IMR-90 (cell line): Measurements from ENCODE around the gene CLDN24.

Experiments
- NFE2L2 ChIP-seq: fragments of 150-350 bp; IDR thresholded peaks from 2 replicates; pipeline ENCODE4 v1.6.1; 2016; ENCODE audit warnings: low read depth, mild to moderate bottlenecking, low read length
- TF ChIP-seq, protein P1 (sequence below): conservative IDR thresholded peaks from 2 replicates; pipeline ENCODE4 v1.5.1; 2012; ENCODE audit warnings: mild to moderate bottlenecking, low read depth, low read length, improper control_type of control experiment

DNA sequence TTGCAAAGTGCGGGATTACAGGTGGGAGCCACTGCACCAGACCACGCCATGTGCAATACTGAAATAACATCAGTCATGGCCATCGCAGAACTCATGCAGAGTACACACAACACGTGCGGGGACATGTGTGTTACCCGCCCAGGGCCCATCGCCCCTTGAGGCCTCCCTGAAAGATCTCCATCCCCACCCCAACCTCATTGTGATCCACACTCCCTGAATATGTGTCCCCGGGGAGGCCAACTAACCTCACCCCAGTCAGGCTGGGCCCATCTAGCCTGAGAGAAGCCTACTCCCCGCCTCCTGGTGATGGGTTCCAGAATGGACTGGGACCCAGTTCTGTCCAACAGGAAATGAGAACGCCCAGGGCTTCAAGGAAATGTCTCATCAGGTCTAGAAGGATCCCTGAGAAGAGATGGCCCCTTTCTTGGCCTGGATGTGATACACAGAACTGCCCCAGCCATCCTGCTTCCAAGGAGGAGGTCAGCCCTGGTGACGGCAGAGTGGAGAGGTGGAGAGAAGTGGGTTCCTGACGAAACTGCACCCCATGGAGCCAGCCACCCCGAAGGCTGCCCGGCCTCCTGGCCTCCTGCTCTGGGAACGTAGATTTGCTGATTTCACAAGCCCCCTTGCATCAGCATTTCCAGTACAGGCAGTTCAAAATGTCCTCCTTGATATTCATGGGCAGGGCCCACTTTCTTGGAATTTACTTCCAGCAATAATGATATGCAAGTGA, 22.5 kb upstream of the CLDN24 start:
- TF ChIP-seq, protein P1, sequence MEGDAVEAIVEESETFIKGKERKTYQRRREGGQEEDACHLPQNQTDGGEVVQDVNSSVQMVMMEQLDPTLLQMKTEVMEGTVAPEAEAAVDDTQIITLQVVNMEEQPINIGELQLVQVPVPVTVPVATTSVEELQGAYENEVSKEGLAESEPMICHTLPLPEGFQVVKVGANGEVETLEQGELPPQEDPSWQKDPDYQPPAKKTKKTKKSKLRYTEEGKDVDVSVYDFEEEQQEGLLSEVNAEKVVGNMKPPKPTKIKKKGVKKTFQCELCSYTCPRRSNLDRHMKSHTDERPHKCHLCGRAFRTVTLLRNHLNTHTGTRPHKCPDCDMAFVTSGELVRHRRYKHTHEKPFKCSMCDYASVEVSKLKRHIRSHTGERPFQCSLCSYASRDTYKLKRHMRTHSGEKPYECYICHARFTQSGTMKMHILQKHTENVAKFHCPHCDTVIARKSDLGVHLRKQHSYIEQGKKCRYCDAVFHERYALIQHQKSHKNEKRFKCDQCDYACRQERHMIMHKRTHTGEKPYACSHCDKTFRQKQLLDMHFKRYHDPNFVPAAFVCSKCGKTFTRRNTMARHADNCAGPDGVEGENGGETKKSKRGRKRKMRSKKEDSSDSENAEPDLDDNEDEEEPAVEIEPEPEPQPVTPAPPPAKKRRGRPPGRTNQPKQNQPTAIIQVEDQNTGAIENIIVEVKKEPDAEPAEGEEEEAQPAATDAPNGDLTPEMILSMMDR: no peak
- no peak for TF ChIP-seq NFE2L2
